Neuronal stem cell (in vitro differentiated cells): ENCODE data around the gene SGK1.
"Not testable (repeated sequence)": the region's sequence is repeated elsewhere in the genome, so short reads cannot be mapped to it uniquely, and the experiment has no call there.

Source experiments
- DNase-seq: peaks from one replicate; pipeline ENCODE4 v3.0.0-alpha.2; 2013; ENCODE audit warnings: low spot score
- H2AFZ ChIP-seq: one replicate; pipeline ENCODE4 v1.6.1; 2013; ENCODE audit warnings: mild to moderate bottlenecking, low read length, inconsistent platforms
- H2AK5ac ChIP-seq: 2 replicates; pipeline ENCODE4 v1.6.1; 2013; ENCODE audit warnings: low read depth, mild to moderate bottlenecking, inconsistent platforms, low read length, moderate library complexity, mixed read lengths
- H2BK120ac ChIP-seq: 2 replicates; pipeline ENCODE4 v1.6.1; 2013; ENCODE audit warnings: low read depth, mild to moderate bottlenecking, inconsistent platforms, low read length, moderate library complexity, mixed read lengths
- H2BK12ac ChIP-seq: one replicate; pipeline ENCODE4 v1.6.1; 2013; ENCODE audit warnings: low read length, inconsistent platforms
- H2BK15ac ChIP-seq: 2 replicates; pipeline ENCODE4 v1.6.1; 2013; ENCODE audit warnings: mild to moderate bottlenecking, low read length, inconsistent platforms, mixed read lengths
- H2BK5ac ChIP-seq: one replicate; pipeline ENCODE4 v1.6.1; 2013; ENCODE audit warnings: inconsistent platforms, mild to moderate bottlenecking, low read length, moderate library complexity
- H3K14ac ChIP-seq: one replicate; pipeline ENCODE4 v1.6.1; 2013; ENCODE audit warnings: low read length, inconsistent platforms
- H3K18ac ChIP-seq: 2 replicates; pipeline ENCODE4 v1.6.1; 2013; ENCODE audit warnings: low read length, inconsistent platforms
- H3K23ac ChIP-seq: 2 replicates; pipeline ENCODE4 v1.6.1; 2013; ENCODE audit warnings: low read depth, mild to moderate bottlenecking, mixed read lengths, low read length, inconsistent platforms; ENCODE audit not compliant: poor library complexity
- H3K27ac ChIP-seq: replicated peaks from 3 replicates; pipeline ENCODE4 v1.5.1; 2013; ENCODE audit warnings: low read length, inconsistent platforms
- H3K27me3 ChIP-seq, 3 experiments: 2 replicates each; pipeline ENCODE4 v1.6.1; 2013; ENCODE audit warnings: low read length in 3 of 3, mild to moderate bottlenecking in 2 of 3, inconsistent platforms in 1 of 3, low read depth in 1 of 3, mixed read lengths in 1 of 3, moderate library complexity in 1 of 3; ENCODE audit not compliant: control insufficient read depth in 3 of 3, insufficient read depth in 3 of 3
- H3K36me3 ChIP-seq, 2 donors: replicated peaks in 1 of 2; 2 replicates each; pipeline ENCODE4 v1.6.1; 2013; ENCODE audit warnings: low read length in 2 of 2; ENCODE audit not compliant: control insufficient read depth in 2 of 2, insufficient read depth in 2 of 2
- H3K4ac ChIP-seq: 2 replicates; pipeline ENCODE4 v1.6.1; 2013; ENCODE audit warnings: inconsistent platforms, mild to moderate bottlenecking, low read length, moderate library complexity
- H3K4me1 ChIP-seq, 2 donors: 1 replicate in 1 of 2; 2 replicates in 1 of 2; pipeline ENCODE4 v1.6.1; 2013; ENCODE audit warnings: low read length in 2 of 2, low read depth in 1 of 2; ENCODE audit not compliant: control insufficient read depth in 2 of 2, insufficient read depth in 1 of 2
- H3K4me2 ChIP-seq: one replicate; pipeline ENCODE4 v1.6.1; 2013; ENCODE audit warnings: mild to moderate bottlenecking, low read length, inconsistent platforms; ENCODE audit not compliant: insufficient read depth, poor library complexity, severe bottlenecking
- H3K4me3 ChIP-seq, 2 donors: 2 replicates each; pipeline ENCODE4 v1.5.1; 2013; ENCODE audit warnings: low read length in 2 of 2, mild to moderate bottlenecking in 2 of 2, inconsistent platforms in 1 of 2, moderate library complexity in 1 of 2
- H3K79me1 ChIP-seq: one replicate; pipeline ENCODE4 v1.6.1; 2013; ENCODE audit warnings: low read depth, mild to moderate bottlenecking, inconsistent platforms, low read length, moderate library complexity
- H3K9ac ChIP-seq: one replicate; pipeline ENCODE4 v1.6.1; 2013; ENCODE audit warnings: mild to moderate bottlenecking, low read depth, low read length, inconsistent platforms; ENCODE audit not compliant: poor library complexity
- H3K9me3 ChIP-seq, 2 donors: replicated peaks in 1 of 2; 2 replicates each; pipeline versions ENCODE3 to v1.6.1; 2013; ENCODE audit warnings: low read length in 2 of 2, mild to moderate bottlenecking in 2 of 2, inconsistent platforms in 1 of 2, low read depth in 1 of 2, mixed read lengths in 1 of 2, moderate library complexity in 1 of 2; ENCODE audit not compliant: control insufficient read depth in 2 of 2, insufficient read depth in 1 of 2
- H4K8ac ChIP-seq: one replicate; pipeline ENCODE4 v1.6.1; 2013; ENCODE audit warnings: low read depth, mild to moderate bottlenecking, inconsistent platforms, low read length, moderate library complexity
- H4K91ac ChIP-seq: one replicate; pipeline ENCODE4 v1.6.1; 2013; ENCODE audit warnings: low read length, low read depth, mild to moderate bottlenecking, inconsistent platforms; ENCODE audit not compliant: poor library complexity
- WGBS, 2 donors: extraction: QIAGEN DNeasy Blood & Tissue Kit; methylation state at CpG; one replicate each; pipeline ENCODE4 v1.1.7; 2013; ENCODE audit warnings: missing lambda C conversion rate in 2 of 2, mixed read lengths in 1 of 2; ENCODE audit not compliant: insufficient read length in 2 of 2, insufficient replicate concordance in 1 of 2; ENCODE audit errors: extremely low coverage in 2 of 2; 5-methylcytosine and 5-hydroxymethylcytosine counted together

The SGK1 gene

DNA sequence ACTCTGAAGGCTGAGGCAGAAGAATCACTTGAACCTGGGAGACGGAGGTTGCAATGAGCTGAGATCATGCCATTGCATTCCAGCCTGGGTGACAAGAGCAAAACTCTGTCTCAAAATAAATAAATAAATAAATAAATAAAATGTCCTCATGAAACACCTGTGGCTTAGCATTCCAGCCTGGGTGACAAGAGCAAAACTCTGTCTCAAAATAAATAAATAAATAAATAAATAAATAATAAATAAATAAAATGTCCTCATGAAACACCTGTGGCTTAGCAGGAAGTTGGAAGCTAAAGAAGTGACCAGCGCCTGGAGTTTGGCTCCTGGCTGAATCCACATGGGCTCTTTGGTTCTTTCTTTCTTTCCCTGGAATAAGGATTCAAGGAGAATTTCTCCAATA, 104.5 kb downstream of the SGK1 start:
- H3K9ac ChIP-seq, H3K18ac ChIP-seq, H2BK120ac ChIP-seq, H3K27ac ChIP-seq, H4K8ac ChIP-seq, H3K4me3 ChIP-seq, H2AFZ ChIP-seq, H3K27me3 ChIP-seq, H3K4me1 ChIP-seq, H3K4me2 ChIP-seq, H3K9me3 ChIP-seq, H3K79me1 ChIP-seq, H2BK15ac ChIP-seq, H2AK5ac ChIP-seq, H3K23ac ChIP-seq, H2BK12ac ChIP-seq, H3K4ac ChIP-seq, H4K91ac ChIP-seq, H3K36me3 ChIP-seq, DNase-seq, H2BK5ac ChIP-seq, H3K14ac ChIP-seq: not testable (repeated sequence)
- WGBS, 2 donors = no CpG with 5 or more reads among the region's 2 CpGs

- no peak overlapping the region for H2BK120ac ChIP-seq
- no peak overlapping the region for H3K27ac ChIP-seq
- no peak overlapping the region for H2AFZ ChIP-seq
- WGBS, 2 donors = no CpG with 5 or more reads among the region's 3 CpGs
- no peak overlapping the region for H2AK5ac ChIP-seq
- no peaks in the 10 kb centered on the region for H3K36me3 ChIP-seq
- H3K4ac ChIP-seq = no peak overlapping the region
- H3K4me1 ChIP-seq = no peaks in the 10 kb centered on the region
- no peaks in the 10 kb centered on the region for H3K27me3 ChIP-seq
- H3K23ac ChIP-seq = no peak overlapping the region
- no peak overlapping the region for H3K4me3 ChIP-seq
- H3K9me3 ChIP-seq = no peaks in the 10 kb centered on the region
- no peak overlapping the region for H2BK15ac ChIP-seq
- no peaks in the 10 kb centered on the region for H3K79me1 ChIP-seq
- H2BK12ac ChIP-seq = no peak overlapping the region
- no peak overlapping the region for H3K9ac ChIP-seq
- no peak overlapping the region for H2BK5ac ChIP-seq
- H3K18ac ChIP-seq = no peak overlapping the region
- H4K8ac ChIP-seq = no peak overlapping the region
- H3K14ac ChIP-seq = no peak overlapping the region
- no peak overlapping the region for H3K4me2 ChIP-seq
- DNase-seq = no peak
- no peak overlapping the region for H4K91ac ChIP-seq
Measured at GRCh38 chr6:134211297-134211696, 106.6 kb downstream of the SGK1 start.

- Histone ChIP-seq H3K4me3 (peak overlapping the region in 1 of 2 donors; percentile 58), H3K9ac (no peak overlapping the region), H3K79me1 (no peaks in the 10 kb centered on the region), H3K14ac (no peak overlapping the region), H2BK5ac (no peak overlapping the region), H3K36me3 (no peaks in the 10 kb centered on the region), H3K4me2 (no peak overlapping the region), H2BK12ac (no peak overlapping the region), H3K9me3 (no peaks in the 10 kb centered on the region), H4K91ac (no peak overlapping the region), H3K4ac (no peak overlapping the region), H4K8ac (no peak overlapping the region), H2AFZ (no peak overlapping the region), H3K27me3 (no peaks in the 10 kb centered on the region), H3K18ac (no peak overlapping the region), H3K27ac (no peak overlapping the region), H3K4me1 (no peaks in the 10 kb centered on the region), H2BK120ac (no peak overlapping the region), H3K23ac (no peak overlapping the region), H2BK15ac (no peak overlapping the region), H2AK5ac (no peak overlapping the region)
- no peak for DNase-seq
- no CpG with 5 or more reads among the region's 4 CpGs for WGBS, 2 donors
Measured at GRCh38 chr6:134207421-134207820, 110.5 kb downstream of the SGK1 start.

DNA sequence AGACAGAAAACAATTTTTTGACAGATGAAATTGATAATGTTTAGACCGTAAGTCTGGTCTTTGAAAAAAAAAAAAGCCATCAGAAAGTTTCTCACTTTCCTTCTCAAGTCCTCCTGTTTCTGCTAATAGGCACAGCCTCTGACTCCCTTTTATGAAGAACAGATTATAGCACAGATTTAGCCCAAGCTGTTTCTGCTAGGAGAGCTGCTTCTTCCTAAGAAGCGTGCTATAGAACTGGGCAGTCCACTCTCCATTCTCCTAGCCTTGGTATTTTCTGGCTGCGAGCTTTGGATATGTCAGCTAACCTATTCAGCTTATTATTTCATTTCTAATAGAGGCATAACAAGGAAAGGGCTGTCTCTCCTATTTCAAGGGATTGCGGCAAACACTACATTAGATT, 112.5 kb downstream of the SGK1 start:
- Histone ChIP-seq H2BK12ac (no peak overlapping the region), H4K91ac (no peak overlapping the region), H3K14ac (no peak overlapping the region), H2BK5ac (no peak overlapping the region), H3K27me3 (no peaks in the 10 kb centered on the region), H3K4me2 (no peak overlapping the region), H2BK120ac (no peak overlapping the region), H2AFZ (no peak overlapping the region), H2AK5ac (no peak overlapping the region), H2BK15ac (no peak overlapping the region), H3K4me3 (no peak overlapping the region), H3K4me1 (no peaks in the 10 kb centered on the region), H3K79me1 (no peaks in the 10 kb centered on the region), H4K8ac (no peak overlapping the region), H3K23ac (no peak overlapping the region), H3K4ac (no peak overlapping the region), H3K27ac (no peak overlapping the region), H3K18ac (no peak overlapping the region), H3K36me3 (no peaks in the 10 kb centered on the region), H3K9me3 (no peaks in the 10 kb centered on the region), H3K9ac (no peak overlapping the region)
- WGBS, 2 donors = no CpG with 5 or more reads among the region's 4 CpGs
- no peak for DNase-seq
